Measurements from ENCODE around the gene PCLO. TPM values are rescaled to one million over a fixed set of nuclear protein-coding genes. Genes with fewer than 3 reads are reported as not detected.

Gene PCLO
- total RNA-seq, 1 donor: under 0.01 TPM

- no peak for TF ChIP-seq CTCF (IDR thresholded peaks at IDR 0.05; ENCODE audit: insufficient read depth, low read depth, low read length)
- no peak overlapping the region for H3K4me3 ChIP-seq (ENCODE audit: low read depth, low read length)
- DNase-seq (ENCODE audit: low read depth): no peak
Observed at GRCh38 chr7:82865856-82866255, 296.8 kb downstream of the PCLO start.

GRCh38 chr7:82859106-82859850, 303.4 kb downstream of the PCLO start:
- H3K4me3 ChIP-seq (ENCODE audit: low read depth, low read length): no peak overlapping the region
- TF ChIP-seq CTCF (IDR thresholded peaks at IDR 0.05; ENCODE audit: insufficient read depth, low read depth, low read length): no peak
- no peak for DNase-seq (ENCODE audit: low read depth)

GRCh38 chr7:82851121-82851520, 311.6 kb downstream of the PCLO start:
- TF ChIP-seq CTCF (IDR thresholded peaks at IDR 0.05; ENCODE audit: insufficient read depth, low read depth, low read length): no peak
- DNase-seq (ENCODE audit: low read depth): no peak
- no peak overlapping the region for H3K4me3 ChIP-seq (ENCODE audit: low read depth, low read length)

- no peak overlapping the region for H3K4me3 ChIP-seq (ENCODE audit: low read depth, low read length)
- no peak for TF ChIP-seq CTCF (IDR thresholded peaks at IDR 0.05; ENCODE audit: insufficient read depth, low read depth, low read length)
- DNase-seq (ENCODE audit: low read depth): no peak
Observed at GRCh38 chr7:82841828-82842227, 320.9 kb downstream of the PCLO start.

- no peak for DNase-seq (ENCODE audit: low read depth)
- no peak for TF ChIP-seq CTCF (IDR thresholded peaks at IDR 0.05; ENCODE audit: insufficient read depth, low read depth, low read length)
- no peak overlapping the region for H3K4me3 ChIP-seq (ENCODE audit: low read depth, low read length)
Observed at GRCh38 chr7:82840061-82840460, 322.6 kb downstream of the PCLO start.

GRCh38 chr7:82839555-82839954, 323.1 kb downstream of the PCLO start:
- no peak overlapping the region for H3K4me3 ChIP-seq (ENCODE audit: low read depth, low read length)
- no peak for DNase-seq (ENCODE audit: low read depth)
- TF ChIP-seq CTCF (IDR thresholded peaks at IDR 0.05; ENCODE audit: insufficient read depth, low read depth, low read length): no peak

- no peak overlapping the region for H3K4me3 ChIP-seq (ENCODE audit: low read depth, low read length)
- no peak for DNase-seq (ENCODE audit: low read depth)
- no peak for TF ChIP-seq CTCF (IDR thresholded peaks at IDR 0.05; ENCODE audit: insufficient read depth, low read depth, low read length)
Observed at GRCh38 chr7:82839063-82839462, 323.6 kb downstream of the PCLO start.
